Ishikawa (cell line): ENCODE measurements around the gene AKNAD1.

Experiments used
- FOXM1 ChIP-seq: IDR thresholded peaks from 2 replicates; pipeline ENCODE4 v1.6.1; 2012; ENCODE audit warnings: low read depth, borderline replicate concordance
- MAX ChIP-seq: IDR thresholded peaks from 2 replicates; pipeline ENCODE4 v1.6.1; 2012
- NFIC ChIP-seq: IDR thresholded peaks from 2 replicates; pipeline ENCODE4 v1.6.1; 2012
- REST ChIP-seq: IDR thresholded peaks from 2 replicates; pipeline ENCODE4 v1.6.1; 2012; ENCODE audit warnings: low read depth, mild to moderate bottlenecking
- TAF1 ChIP-seq: IDR thresholded peaks from 2 replicates; pipeline ENCODE4 v1.6.1; 2012; ENCODE audit warnings: low read depth, mild to moderate bottlenecking
- TCF12 ChIP-seq: IDR thresholded peaks from 2 replicates; pipeline ENCODE4 v1.6.1; 2012; ENCODE audit warnings: low read depth
- USF1 ChIP-seq: IDR thresholded peaks from 2 replicates; pipeline ENCODE4 v1.6.1; 2012

- no peak for TF ChIP-seq REST
- TF ChIP-seq USF1 = 0 out of 2 replicates have a peak, but pooled peaks have one; percentile 12
- no peak for TF ChIP-seq NFIC
- no peak for TF ChIP-seq TCF12
- no peak for TF ChIP-seq FOXM1
- peak; percentile 46 for TF ChIP-seq MAX
- no peak for TF ChIP-seq TAF1
Observed at GRCh38 chr1:108828074-108828961, 28.6 kb downstream of the AKNAD1 start.
